Measurements from ENCODE around the gene NEDD8.

NEDD8 gene

GRCh38 chr14:24262821-24263733 lies 30.9 kb upstream of the NEDD8 start, which contains the start of gene TGM1:
Gene TGM1 (minus strand): TSS chr14:24263177. CDS start chr14:24262352, 825 bp downstream.
- DNase-seq, result no peak

GRCh38 chr14:24261969-24262327 lies 29.8 kb upstream of the NEDD8 start:
- DNase-seq, result no peak

GRCh38 chr14:24261256-24261968 lies 29.2 kb upstream of the NEDD8 start:
- DNase-seq, result no peak

GRCh38 chr14:24260780-24261157 lies 28.6 kb upstream of the NEDD8 start:
- DNase-seq, result no peak

- DNase-seq, result no peak
Observed at GRCh38 chr14:24260026-24260779, 28.0 kb upstream of the NEDD8 start.

GRCh38 chr14:24259282-24260025 lies 27.3 kb upstream of the NEDD8 start:
- DNase-seq, result no peak

- DNase-seq, result no peak
Observed at GRCh38 chr14:24258548-24259265, 26.5 kb upstream of the NEDD8 start.

- DNase-seq, result no peak
Observed at GRCh38 chr14:24258119-24258518, 26.0 kb upstream of the NEDD8 start.

- DNase-seq, result no peak
Observed at GRCh38 chr14:24256960-24257359, 24.8 kb upstream of the NEDD8 start.

- DNase-seq, result no peak
Observed at GRCh38 chr14:24255931-24256711, 24.0 kb upstream of the NEDD8 start.

- no peak for DNase-seq
Observed at GRCh38 chr14:24255438-24255837, 23.3 kb upstream of the NEDD8 start.

GRCh38 chr14:24254630-24255392 lies 22.6 kb upstream of the NEDD8 start:
- DNase-seq, result no peak

GRCh38 chr14:24253936-24254335 lies 21.8 kb upstream of the NEDD8 start:
- no peak for DNase-seq

- DNase-seq, result no peak
Observed at GRCh38 chr14:24252289-24253124, 20.3 kb upstream of the NEDD8 start.

- DNase-seq, result no peak
Observed at GRCh38 chr14:24251880-24252288, 19.7 kb upstream of the NEDD8 start.

GRCh38 chr14:24250354-24250753 lies 18.2 kb upstream of the NEDD8 start:
- DNase-seq, result no peak

- no peak for DNase-seq
Observed at GRCh38 chr14:24249230-24250021, 17.3 kb upstream of the NEDD8 start.

- no peak for DNase-seq
Observed at GRCh38 chr14:24247422-24247821, 15.3 kb upstream of the NEDD8 start.

Measured in CD4-positive, alpha-beta T cell treated with Interleukin-17A for 1 hour (primary cell).